MM.1S (cell line): ENCODE data around the gene PRKAR1B.

Experiments used
- DNase-seq: peaks from one replicate; pipeline ENCODE4 v3.0.0-alpha.2; 2015
- H2AFZ ChIP-seq: fragments of 300-600 bp; sonication (generic); 2 replicates; pipeline ENCODE4 v1.6.0; 2016; ENCODE audit warnings: antibody characterized with exemption, low read length
- H3F3A ChIP-seq: fragments of 300-600 bp; sonication (generic); 2 replicates; pipeline ENCODE4 v1.6.1; 2016; ENCODE audit warnings: mild to moderate bottlenecking, antibody characterized with exemption, low read length, moderate library complexity, mixed read lengths; ENCODE audit not compliant: insufficient read depth
- H3K27ac ChIP-seq: fragments of 300-600 bp; sonication (generic); 2 replicates; pipeline ENCODE4 v1.5.1; 2016; ENCODE audit warnings: mild to moderate bottlenecking, low read length
- H3K27me3 ChIP-seq: fragments of 300-600 bp; sonication (generic); replicated peaks from 2 replicates; pipeline ENCODE4 v1.6.0; 2016; ENCODE audit warnings: low read length; ENCODE audit not compliant: insufficient read depth
- H3K36me3 ChIP-seq: fragments of 300-600 bp; sonication (generic); replicated peaks from 2 replicates; pipeline ENCODE4 v1.6.1; 2016; ENCODE audit warnings: mild to moderate bottlenecking, low read length, mixed read lengths; ENCODE audit not compliant: insufficient read depth
- H3K4me1 ChIP-seq: fragments of 300-600 bp; sonication (generic); 2 replicates; pipeline ENCODE4 v1.6.1; 2016; ENCODE audit warnings: low read length, mixed read lengths
- H3K4me2 ChIP-seq: fragments of 300-600 bp; sonication (generic); 2 replicates; pipeline ENCODE4 v1.6.0; 2016; ENCODE audit warnings: low read depth, low read length
- H3K4me3 ChIP-seq: fragments of 300-600 bp; sonication (generic); 2 replicates; pipeline ENCODE4 v1.5.1; 2016; ENCODE audit warnings: low read length, mixed read lengths
- H3K79me2 ChIP-seq: fragments of 300-600 bp; sonication (generic); 2 replicates; pipeline ENCODE4 v1.6.1; 2016; ENCODE audit warnings: mixed run types, low read length, mixed read lengths
- H3K9ac ChIP-seq: fragments of 300-600 bp; sonication (generic); 2 replicates; pipeline ENCODE4 v1.6.1; 2016; ENCODE audit warnings: low read length, mixed read lengths
- H3K9me2 ChIP-seq: fragments of 300-600 bp; sonication (generic); replicated peaks from 2 replicates; pipeline ENCODE4 v1.6.1; 2016; ENCODE audit warnings: mild to moderate bottlenecking, low read length, mixed read lengths; ENCODE audit not compliant: insufficient read depth
- H3K9me3 ChIP-seq: fragments of 300-600 bp; sonication (generic); replicated peaks from 2 replicates; pipeline ENCODE4 v1.6.1; 2016; ENCODE audit warnings: mild to moderate bottlenecking, low read length, mixed read lengths; ENCODE audit not compliant: insufficient read depth
- H4K20me1 ChIP-seq: fragments of 300-600 bp; sonication (generic); 2 replicates; pipeline ENCODE4 v1.6.1; 2016; ENCODE audit warnings: mild to moderate bottlenecking, low read length, moderate library complexity, mixed read lengths; ENCODE audit not compliant: insufficient read depth
- CTCF ChIP-seq: fragments of 300-600 bp; sonication (generic); IDR thresholded peaks from 2 replicates; pipeline ENCODE4 v1.5.1; 2016; ENCODE audit warnings: antibody characterized with exemption, low read length, mixed read lengths
- EZH2 ChIP-seq: fragments of 300-600 bp; sonication (generic); optimal IDR thresholded peaks from 2 replicates; pipeline ENCODE3; 2017; ENCODE audit warnings: low read depth, mild to moderate bottlenecking, antibody characterized with exemption, low read length, mixed read lengths
- EZH2phosphoT487 ChIP-seq: fragments of 300-600 bp; sonication (generic); IDR thresholded peaks from 2 replicates; pipeline ENCODE4 v1.6.1; 2018; ENCODE audit warnings: antibody characterized with exemption, low read length

Gene PRKAR1B

GRCh38 chr7:610141-610530 lies 116.9 kb downstream of the PRKAR1B start:
- Histone ChIP-seq H3K27me3 (no peaks in the 10 kb centered on the region), H3K4me1 (no peaks in the 10 kb centered on the region), H3K9ac (no peak overlapping the region), H3K27ac (no peak overlapping the region), H3F3A (no peaks in the 10 kb centered on the region), H3K4me3 (no peak overlapping the region), H3K36me3 (no peaks in the 10 kb centered on the region), H3K79me2 (no peaks in the 10 kb centered on the region), H3K9me2 (no peaks in the 10 kb centered on the region), H2AFZ (no peak overlapping the region), H3K9me3 (no peaks in the 10 kb centered on the region), H4K20me1 (no peaks in the 10 kb centered on the region), H3K4me2 (no peak overlapping the region)
- TF ChIP-seq EZH2: no peak
- no peak for DNase-seq

- no peaks in the 10 kb centered on the region for H3F3A ChIP-seq
- H3K4me2 ChIP-seq: no peak overlapping the region
- TF ChIP-seq EZH2 (no peak), EZH2phosphoT487 (no peak), CTCF (no peak)
- H3K36me3 ChIP-seq: no peaks in the 10 kb centered on the region
- no peaks in the 10 kb centered on the region for H3K27me3 ChIP-seq
- H4K20me1 ChIP-seq: no peaks in the 10 kb centered on the region
- H3K9ac ChIP-seq: no peak overlapping the region
- H3K4me1 ChIP-seq: no peaks in the 10 kb centered on the region
- H3K79me2 ChIP-seq: no peaks in the 10 kb centered on the region
- H3K27ac ChIP-seq: no peak overlapping the region
- no peak overlapping the region for H2AFZ ChIP-seq
- H3K9me3 ChIP-seq: no peaks in the 10 kb centered on the region
- DNase-seq: no peak
- H3K9me2 ChIP-seq: no peaks in the 10 kb centered on the region
- no peak overlapping the region for H3K4me3 ChIP-seq
These were observed 117.7 kb downstream of the PRKAR1B start for GRCh38 chr7:609365-609764.

GRCh38 chr7:608954-609353 lies 118.1 kb downstream of the PRKAR1B start:
- Histone ChIP-seq H3K36me3 (no peaks in the 10 kb centered on the region), H3K27ac (no peak overlapping the region), H3K4me2 (no peak overlapping the region), H3K79me2 (no peaks in the 10 kb centered on the region), H3K9me2 (no peaks in the 10 kb centered on the region), H3K27me3 (no peaks in the 10 kb centered on the region), H2AFZ (no peak overlapping the region), H3K9ac (no peak overlapping the region), H3K4me3 (no peak overlapping the region), H3K4me1 (no peaks in the 10 kb centered on the region), H3K9me3 (no peaks in the 10 kb centered on the region), H3F3A (no peaks in the 10 kb centered on the region), H4K20me1 (no peaks in the 10 kb centered on the region)
- DNase-seq: no peak
- TF ChIP-seq EZH2 (no peak), CTCF (no peak), EZH2phosphoT487 (no peak)

GRCh38 chr7:608361-608760 lies 118.7 kb downstream of the PRKAR1B start:
- Histone ChIP-seq H3K4me3 (no peak overlapping the region), H3F3A (no peaks in the 10 kb centered on the region), H3K9me2 (no peaks in the 10 kb centered on the region), H3K4me1 (no peaks in the 10 kb centered on the region), H3K27me3 (no peaks in the 10 kb centered on the region), H3K9me3 (no peaks in the 10 kb centered on the region), H2AFZ (no peak overlapping the region), H3K4me2 (no peak overlapping the region), H3K36me3 (no peaks in the 10 kb centered on the region), H4K20me1 (no peaks in the 10 kb centered on the region), H3K79me2 (no peaks in the 10 kb centered on the region), H3K27ac (no peak overlapping the region), H3K9ac (no peak overlapping the region)
- TF ChIP-seq CTCF: no peak
- TF ChIP-seq EZH2: no peak
- no peak for TF ChIP-seq EZH2phosphoT487
- DNase-seq: no peak
